ENCODE data around the gene ARSG. TPM values are rescaled to one million over a fixed set of nuclear protein-coding genes. Genes with fewer than 3 reads are reported as not detected.
A peak's percentile ranks its signal among the peaks of the same experiment; 100 is the strongest.

ARSG gene
- total and polyA plus RNA-seq, 2 of the 13 experiments (the other 11 are each of a cell fraction or from before 2014, with no cell fraction given) = 3.7 to 15.2 TPM

GRCh38 chr17:68378268-68379176 lies 87.2 kb downstream of the ARSG start (continued):
- peak; percentile 45; the same call in 1 of the 2 replicates for TF ChIP-seq AHR (CRISPR knock-in tag; IDR thresholded peaks at IDR 0.05)
- TF ChIP-seq ZNF773 (CRISPR knock-in tag; IDR thresholded peaks at IDR 0.05; ENCODE audit: borderline replicate concordance) = peak; percentile 67; the same call in 1 of the 2 replicates
- TF ChIP-seq IRF1 (CRISPR knock-in tag; IDR thresholded peaks at IDR 0.05; ENCODE audit: low read depth) = no peak
- peak; percentile 97 for TF ChIP-seq AFF4 (CRISPR knock-in tag; IDR thresholded peaks at IDR 0.05)
- TF ChIP-seq ZNF891 (CRISPR knock-in tag; IDR thresholded peaks at IDR 0.05) = 0 out of 2 replicates have a peak, but pooled peaks have one; percentile 86
- no peak for TF ChIP-seq PLSCR1 (CRISPR knock-in tag; IDR thresholded peaks at IDR 0.05; ENCODE audit: borderline replicate concordance)
- TF ChIP-seq ZXDC (CRISPR knock-in tag; IDR thresholded peaks at IDR 0.05) = peak; percentile 48; the same call in 1 of the 2 replicates
- TF ChIP-seq ZNF10 (CRISPR knock-in tag; IDR thresholded peaks at IDR 0.05; ENCODE audit: borderline replicate concordance, low read depth) = no peak
- no peak for TF ChIP-seq TBP (CRISPR knock-in tag; IDR thresholded peaks at IDR 0.05)
- TF ChIP-seq ZNF318 (CRISPR knock-in tag; IDR thresholded peaks at IDR 0.05) = peak; percentile 89; the same call in 1 of the 2 replicates
